ENCODE measurements around the gene USP10.

GRCh38 chr16:84741340-84741830, 41.6 kb downstream of the USP10 start:
- TF ChIP-seq CTCF (IDR thresholded peaks at IDR 0.05; ENCODE audit: low read depth, low read length, missing input control) = no peak
- TF ChIP-seq RAD21 (IDR thresholded peaks at IDR 0.05) = no peak
- TF ChIP-seq, protein P1, sequence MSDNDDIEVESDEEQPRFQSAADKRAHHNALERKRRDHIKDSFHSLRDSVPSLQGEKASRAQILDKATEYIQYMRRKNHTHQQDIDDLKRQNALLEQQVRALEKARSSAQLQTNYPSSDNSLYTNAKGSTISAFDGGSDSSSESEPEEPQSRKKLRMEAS (IDR thresholded peaks at IDR 0.05) = peak; percentile 15
- no peak for TF ChIP-seq GABPA (IDR thresholded peaks at IDR 0.05 in 1 of 2, conservative IDR thresholded peaks at IDR 0.05 in 1 of 2)
- TF ChIP-seq EGR1 (IDR thresholded peaks at IDR 0.05; ENCODE audit: low read depth in 2 of 2) = no peak
- TF ChIP-seq, protein P2, sequence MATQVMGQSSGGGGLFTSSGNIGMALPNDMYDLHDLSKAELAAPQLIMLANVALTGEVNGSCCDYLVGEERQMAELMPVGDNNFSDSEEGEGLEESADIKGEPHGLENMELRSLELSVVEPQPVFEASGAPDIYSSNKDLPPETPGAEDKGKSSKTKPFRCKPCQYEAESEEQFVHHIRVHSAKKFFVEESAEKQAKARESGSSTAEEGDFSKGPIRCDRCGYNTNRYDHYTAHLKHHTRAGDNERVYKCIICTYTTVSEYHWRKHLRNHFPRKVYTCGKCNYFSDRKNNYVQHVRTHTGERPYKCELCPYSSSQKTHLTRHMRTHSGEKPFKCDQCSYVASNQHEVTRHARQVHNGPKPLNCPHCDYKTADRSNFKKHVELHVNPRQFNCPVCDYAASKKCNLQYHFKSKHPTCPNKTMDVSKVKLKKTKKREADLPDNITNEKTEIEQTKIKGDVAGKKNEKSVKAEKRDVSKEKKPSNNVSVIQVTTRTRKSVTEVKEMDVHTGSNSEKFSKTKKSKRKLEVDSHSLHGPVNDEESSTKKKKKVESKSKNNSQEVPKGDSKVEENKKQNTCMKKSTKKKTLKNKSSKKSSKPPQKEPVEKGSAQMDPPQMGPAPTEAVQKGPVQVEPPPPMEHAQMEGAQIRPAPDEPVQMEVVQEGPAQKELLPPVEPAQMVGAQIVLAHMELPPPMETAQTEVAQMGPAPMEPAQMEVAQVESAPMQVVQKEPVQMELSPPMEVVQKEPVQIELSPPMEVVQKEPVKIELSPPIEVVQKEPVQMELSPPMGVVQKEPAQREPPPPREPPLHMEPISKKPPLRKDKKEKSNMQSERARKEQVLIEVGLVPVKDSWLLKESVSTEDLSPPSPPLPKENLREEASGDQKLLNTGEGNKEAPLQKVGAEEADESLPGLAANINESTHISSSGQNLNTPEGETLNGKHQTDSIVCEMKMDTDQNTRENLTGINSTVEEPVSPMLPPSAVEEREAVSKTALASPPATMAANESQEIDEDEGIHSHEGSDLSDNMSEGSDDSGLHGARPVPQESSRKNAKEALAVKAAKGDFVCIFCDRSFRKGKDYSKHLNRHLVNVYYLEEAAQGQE (IDR thresholded peaks at IDR 0.05) = no peak
- TF ChIP-seq JUND (IDR thresholded peaks at IDR 0.05) = no peak

Data from liver (tissue), 3 donors.